HG02571 (cell line): Measurements from ENCODE around the gene NOTCH3.

ENCODE experiments used
- ATAC-seq: cut with Tn5 transposase; IDR thresholded peaks from one replicate; pipeline ENCODE4 v1.9.1; 2021; ENCODE audit warnings: mild to moderate bottlenecking, moderate library complexity; ENCODE audit not compliant: unreplicated experiment

NOTCH3 gene

GRCh38 chr19:15237759-15238638 lies 37.2 kb upstream of the NOTCH3 start:
- ATAC-seq: no peak

GRCh38 chr19:15236886-15237285 lies 36.1 kb upstream of the NOTCH3 start:
- ATAC-seq: no peak

GRCh38 chr19:15235781-15236180 lies 35.0 kb upstream of the NOTCH3 start:
- ATAC-seq: no peak

- no peak for ATAC-seq
These were observed 33.8 kb upstream of the NOTCH3 start for GRCh38 chr19:15234431-15235130.

- ATAC-seq: no peak
These were observed 30.5 kb upstream of the NOTCH3 start for GRCh38 chr19:15231271-15231670.

- ATAC-seq: no peak
These were observed 26.5 kb upstream of the NOTCH3 start for GRCh38 chr19:15227261-15227660.

GRCh38 chr19:15225760-15226159 lies 25.0 kb upstream of the NOTCH3 start:
- ATAC-seq: no peak

- no peak for ATAC-seq
These were observed 23.0 kb upstream of the NOTCH3 start for GRCh38 chr19:15223649-15224361.

- peak; percentile 81 for ATAC-seq
These were observed 22.2 kb upstream of the NOTCH3 start for GRCh38 chr19:15222738-15223648.

GRCh38 chr19:15220833-15221232 lies 20.0 kb upstream of the NOTCH3 start:
- no peak for ATAC-seq

- no peak for ATAC-seq
These were observed 17.7 kb upstream of the NOTCH3 start for GRCh38 chr19:15218501-15218900.

GRCh38 chr19:15216363-15216762 lies 15.6 kb upstream of the NOTCH3 start:
- ATAC-seq: no peak

- ATAC-seq: no peak
These were observed 13.1 kb upstream of the NOTCH3 start for GRCh38 chr19:15213715-15214381.

GRCh38 chr19:15212711-15213110 lies 11.9 kb upstream of the NOTCH3 start:
- no peak for ATAC-seq

- ATAC-seq: no peak
These were observed 9.6 kb upstream of the NOTCH3 start for GRCh38 chr19:15210323-15210781.

GRCh38 chr19:15201374-15202023 lies 704 bp upstream of the NOTCH3 start:
- ATAC-seq: no peak

GRCh38 chr19:15199661-15200552 lies 888 bp downstream of the NOTCH3 start:
- ATAC-seq: no peak

GRCh38 chr19:15198951-15199660 lies 1.7 kb downstream of the NOTCH3 start:
- ATAC-seq: no peak
